ENCODE results near the gene NPAS3.

- TF ChIP-seq POLR2A (IDR thresholded peaks at IDR 0.05) = no peak
- TF ChIP-seq, protein P1, sequence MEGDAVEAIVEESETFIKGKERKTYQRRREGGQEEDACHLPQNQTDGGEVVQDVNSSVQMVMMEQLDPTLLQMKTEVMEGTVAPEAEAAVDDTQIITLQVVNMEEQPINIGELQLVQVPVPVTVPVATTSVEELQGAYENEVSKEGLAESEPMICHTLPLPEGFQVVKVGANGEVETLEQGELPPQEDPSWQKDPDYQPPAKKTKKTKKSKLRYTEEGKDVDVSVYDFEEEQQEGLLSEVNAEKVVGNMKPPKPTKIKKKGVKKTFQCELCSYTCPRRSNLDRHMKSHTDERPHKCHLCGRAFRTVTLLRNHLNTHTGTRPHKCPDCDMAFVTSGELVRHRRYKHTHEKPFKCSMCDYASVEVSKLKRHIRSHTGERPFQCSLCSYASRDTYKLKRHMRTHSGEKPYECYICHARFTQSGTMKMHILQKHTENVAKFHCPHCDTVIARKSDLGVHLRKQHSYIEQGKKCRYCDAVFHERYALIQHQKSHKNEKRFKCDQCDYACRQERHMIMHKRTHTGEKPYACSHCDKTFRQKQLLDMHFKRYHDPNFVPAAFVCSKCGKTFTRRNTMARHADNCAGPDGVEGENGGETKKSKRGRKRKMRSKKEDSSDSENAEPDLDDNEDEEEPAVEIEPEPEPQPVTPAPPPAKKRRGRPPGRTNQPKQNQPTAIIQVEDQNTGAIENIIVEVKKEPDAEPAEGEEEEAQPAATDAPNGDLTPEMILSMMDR (IDR thresholded peaks at IDR 0.05) = no peak
These were observed 667.9 kb downstream of the NPAS3 start for GRCh38 chr14:33606591-33606990.
